DOHH2 (cell line): ENCODE results near the gene NCAM1.

ENCODE experiments used
- CTCF ChIP-seq: fragments of 200-600 bp; sonication (generic); IDR thresholded peaks from one replicate; pipeline ENCODE4 v1.5.1; 2014; ENCODE audit warnings: antibody characterized with exemption, mild to moderate bottlenecking, low read depth, low read length; ENCODE audit not compliant: poor library complexity, severe bottlenecking
- EZH2phosphoT487 ChIP-seq: fragments of 200-600 bp; sonication (generic); IDR thresholded peaks from 2 replicates; pipeline ENCODE4 v1.6.1; 2017; ENCODE audit warnings: borderline replicate concordance, mild to moderate bottlenecking, antibody characterized with exemption, low read length, moderate library complexity, mixed read lengths

- no peak for TF ChIP-seq CTCF
- no peak for TF ChIP-seq EZH2phosphoT487
These were observed 83.9 kb downstream of the NCAM1 start for GRCh38 chr11:113045146-113045545.
